Fibroblast of skin of abdomen (primary cell): ENCODE results near the gene KCND2.
"Not testable (repeated sequence)": the region's sequence is repeated elsewhere in the genome, so short reads cannot be mapped to it uniquely, and the experiment has no call there.

ENCODE experiments used
- DNase-seq: peaks from one replicate; pipeline ENCODE4 v3.0.0-alpha.2; 2013

Gene KCND2

GRCh38 chr7:120588862-120589261 lies 315.9 kb downstream of the KCND2 start:
- DNase-seq = no peak

- DNase-seq = no peak
Observed at GRCh38 chr7:120600607-120601006, 327.6 kb downstream of the KCND2 start.

DNA sequence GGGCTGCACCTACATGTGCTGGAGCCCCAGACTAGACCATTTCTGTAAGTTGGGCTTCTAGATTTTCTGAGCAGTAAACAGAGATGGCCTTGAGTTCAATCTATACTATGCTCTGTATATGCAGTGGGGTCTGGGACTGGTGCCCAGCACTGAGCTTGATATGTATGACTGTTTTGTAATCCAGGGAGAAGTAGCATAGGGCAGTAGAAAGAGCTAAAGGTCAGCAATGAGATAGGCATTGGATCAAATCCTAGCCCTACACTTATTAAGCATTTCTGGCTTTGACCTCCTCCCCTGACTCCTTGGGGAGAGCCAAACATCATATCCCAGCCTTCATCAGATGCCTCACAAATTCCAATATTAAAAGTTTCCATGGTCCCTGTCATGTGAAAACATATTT lies 330.4 kb downstream of the KCND2 start:
- DNase-seq = no peak

- peak; percentile 44 for DNase-seq
Observed at GRCh38 chr7:120609136-120609753, 336.3 kb downstream of the KCND2 start.

DNA sequence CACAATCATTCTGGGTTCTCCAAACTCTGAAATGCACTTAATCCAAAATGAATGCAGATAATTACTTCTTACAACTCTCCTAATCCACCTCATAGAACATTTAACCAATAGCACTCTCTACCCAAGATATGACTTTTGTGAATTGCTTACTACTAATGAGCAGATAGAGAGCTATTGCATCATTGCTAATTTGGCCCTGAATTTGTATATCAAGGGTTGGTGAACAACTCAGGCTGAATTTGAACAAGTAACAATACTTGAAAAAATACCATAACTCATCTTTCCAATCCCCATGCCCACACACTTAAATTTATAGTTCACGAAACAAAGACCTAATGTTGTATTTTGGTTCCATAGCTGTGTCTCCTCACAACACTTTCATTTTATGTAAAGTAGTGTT lies 339.0 kb downstream of the KCND2 start:
- no peak for DNase-seq

- DNase-seq = no peak
Observed at GRCh38 chr7:120615703-120616102, 342.7 kb downstream of the KCND2 start.

- DNase-seq = peak; percentile 8
Observed at GRCh38 chr7:120617275-120617674, 344.3 kb downstream of the KCND2 start.

GRCh38 chr7:120628251-120628650 lies 355.3 kb downstream of the KCND2 start:
- no peak for DNase-seq

DNA sequence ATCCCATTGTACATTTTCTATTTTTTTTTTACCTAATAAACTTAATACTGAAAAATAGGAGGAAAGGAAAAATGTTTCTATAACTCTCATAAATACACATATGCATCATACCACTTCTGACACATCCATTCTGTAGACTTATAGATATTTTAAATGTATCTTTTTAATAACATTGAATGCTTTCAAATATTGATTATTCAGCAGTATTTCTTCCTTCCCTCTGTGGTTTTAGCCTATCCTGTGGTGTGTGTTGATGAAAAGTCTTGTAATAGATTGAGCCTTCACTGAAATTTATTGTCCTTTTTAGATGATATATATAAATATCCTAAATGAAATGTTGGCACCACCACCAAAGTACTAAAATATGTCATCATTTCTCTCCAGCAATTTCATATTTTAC lies 366.9 kb downstream of the KCND2 start:
- no peak for DNase-seq

GRCh38 chr7:120645966-120646365 lies 373.0 kb downstream of the KCND2 start:
- DNase-seq = no peak

DNA sequence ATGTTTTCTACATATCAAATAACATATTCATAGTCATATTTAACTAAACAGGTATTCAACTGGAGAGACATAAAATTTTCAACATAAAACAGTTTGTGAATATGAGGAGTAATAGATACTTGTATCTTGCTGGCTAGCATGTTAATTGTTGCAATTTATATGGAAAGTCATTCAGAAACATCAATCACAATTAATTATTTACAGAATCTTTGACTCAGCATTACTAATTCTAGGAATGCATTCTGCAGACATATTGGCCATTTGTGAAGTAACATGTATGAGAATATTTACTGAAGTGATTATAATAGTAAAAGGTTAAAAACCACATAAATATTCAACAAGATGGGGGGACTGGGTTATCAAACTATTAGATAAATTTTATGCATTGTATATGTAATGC lies 381.3 kb downstream of the KCND2 start:
- DNase-seq = no peak

DNA sequence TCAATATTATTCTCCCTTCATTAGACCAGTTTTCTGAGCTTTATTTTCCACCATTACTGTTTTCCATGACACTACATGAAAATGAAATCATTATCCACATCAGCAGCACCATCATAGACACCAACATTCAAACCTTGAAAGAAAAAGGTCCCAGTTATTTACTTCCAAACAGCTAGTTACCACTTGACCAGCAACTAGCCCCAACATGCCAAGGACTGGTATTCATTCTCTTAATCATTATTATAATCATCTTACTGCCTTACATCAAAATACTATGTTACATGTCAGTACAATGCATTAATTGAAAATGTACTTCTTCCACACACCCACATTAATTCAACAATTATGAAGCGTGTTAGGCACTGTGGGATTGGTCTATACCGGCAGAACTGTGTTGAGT lies 385.5 kb downstream of the KCND2 start:
- no peak for DNase-seq

DNA sequence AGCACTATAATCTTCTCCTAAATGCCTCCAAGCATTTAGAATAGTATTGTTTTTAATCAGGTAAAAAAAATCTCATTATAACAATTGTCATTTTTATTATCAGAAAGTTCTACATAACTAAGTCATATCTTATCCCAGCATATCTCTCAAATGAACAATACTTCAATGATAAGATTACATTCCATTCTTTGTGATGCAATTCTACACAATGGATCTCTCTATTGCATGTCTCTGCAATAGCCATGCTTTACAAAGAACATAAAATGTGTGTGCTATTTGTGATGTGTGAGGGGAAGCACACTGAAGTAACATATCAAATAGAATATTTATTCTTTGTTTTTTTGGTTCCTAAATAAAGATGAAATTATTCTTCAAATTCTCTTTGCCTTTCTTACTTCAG lies 389.3 kb downstream of the KCND2 start:
- no peak for DNase-seq

GRCh38 chr7:120665068-120665467 lies 392.1 kb downstream of the KCND2 start:
- DNase-seq = no peak

GRCh38 chr7:120675076-120675475 lies 402.1 kb downstream of the KCND2 start:
- no peak for DNase-seq

DNA sequence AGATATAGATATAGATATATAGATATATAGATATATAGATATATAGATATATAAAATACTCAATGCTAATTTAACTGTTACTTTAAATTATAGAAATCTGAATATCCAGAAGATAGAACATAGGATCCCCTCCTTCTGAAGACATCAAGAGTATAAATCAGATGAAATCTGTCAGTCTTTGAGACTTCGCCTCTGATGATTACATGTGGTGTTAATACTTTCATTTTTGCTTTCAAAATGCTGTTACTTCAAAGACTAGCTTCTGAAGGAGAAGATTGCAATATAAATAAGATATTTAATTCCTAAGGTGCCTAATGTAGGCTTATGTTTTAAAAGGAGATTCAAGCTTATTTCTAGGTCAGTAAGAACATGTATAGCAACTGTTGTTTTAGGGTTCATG lies 404.6 kb downstream of the KCND2 start:
- DNase-seq = no peak

- DNase-seq = no peak
Observed at GRCh38 chr7:120680985-120681384, 408.0 kb downstream of the KCND2 start.

GRCh38 chr7:120684463-120684862 lies 411.5 kb downstream of the KCND2 start:
- no peak for DNase-seq

DNA sequence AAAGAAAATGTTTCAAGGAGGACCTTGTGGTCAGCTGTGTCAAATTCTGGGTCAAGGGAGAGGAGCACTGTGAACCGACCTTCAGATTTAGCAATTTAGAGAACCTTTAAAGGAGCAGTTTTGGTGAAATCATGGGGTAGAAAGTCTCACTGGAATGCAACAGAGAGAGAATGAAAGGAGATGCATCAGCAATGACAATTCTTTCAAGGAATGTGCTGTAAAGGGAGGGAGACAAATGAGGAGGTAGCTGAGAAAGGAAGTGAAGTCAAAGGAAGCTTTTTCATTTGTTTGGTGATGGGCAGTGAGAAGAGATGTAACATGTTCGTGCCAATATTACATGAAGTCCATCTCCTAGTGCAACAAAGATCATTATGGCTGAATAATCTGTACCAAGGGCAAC lies 418.9 kb downstream of the KCND2 start:
- DNase-seq = peak; percentile 2

GRCh38 chr7:120695848-120696247 lies 422.9 kb downstream of the KCND2 start:
- DNase-seq = no peak

DNA sequence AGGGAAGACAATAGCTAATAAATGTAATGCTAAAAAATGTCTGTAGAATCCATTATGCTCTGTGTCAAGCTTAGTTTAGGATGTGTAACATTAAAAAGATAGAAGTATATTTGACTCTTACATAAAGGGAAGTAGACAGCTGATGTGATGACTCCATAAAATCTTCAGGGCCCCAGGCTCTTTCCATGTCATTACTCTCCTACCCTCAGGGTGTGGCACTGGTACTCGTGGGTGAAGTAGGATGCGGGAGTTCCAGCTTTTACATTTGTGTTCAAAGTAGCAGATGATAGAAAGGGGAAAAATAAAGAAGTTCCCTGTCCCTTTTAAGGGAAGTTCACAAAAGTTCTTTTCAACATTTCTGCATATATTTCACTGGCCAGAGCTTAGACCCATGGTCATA lies 427.8 kb downstream of the KCND2 start:
- no peak for DNase-seq

DNA sequence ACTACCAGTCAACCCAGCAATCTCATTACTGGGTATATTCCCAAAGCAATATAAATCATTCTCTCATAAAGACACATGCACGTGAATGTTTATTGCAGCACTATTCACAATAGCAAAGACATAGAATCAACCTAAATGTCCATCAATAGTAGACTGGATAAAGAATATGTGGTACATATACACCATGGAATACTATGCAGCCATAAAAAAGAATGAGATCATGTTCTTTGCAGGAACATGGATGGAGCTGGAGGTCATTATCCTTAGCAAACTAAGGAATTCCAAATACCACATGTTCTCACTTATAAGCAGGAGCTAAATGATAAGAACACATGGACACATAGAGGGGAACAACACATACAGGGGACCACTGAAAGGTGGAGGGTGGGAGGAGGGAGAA lies 429.4 kb downstream of the KCND2 start:
- DNase-seq = not testable (repeated sequence)

DNA sequence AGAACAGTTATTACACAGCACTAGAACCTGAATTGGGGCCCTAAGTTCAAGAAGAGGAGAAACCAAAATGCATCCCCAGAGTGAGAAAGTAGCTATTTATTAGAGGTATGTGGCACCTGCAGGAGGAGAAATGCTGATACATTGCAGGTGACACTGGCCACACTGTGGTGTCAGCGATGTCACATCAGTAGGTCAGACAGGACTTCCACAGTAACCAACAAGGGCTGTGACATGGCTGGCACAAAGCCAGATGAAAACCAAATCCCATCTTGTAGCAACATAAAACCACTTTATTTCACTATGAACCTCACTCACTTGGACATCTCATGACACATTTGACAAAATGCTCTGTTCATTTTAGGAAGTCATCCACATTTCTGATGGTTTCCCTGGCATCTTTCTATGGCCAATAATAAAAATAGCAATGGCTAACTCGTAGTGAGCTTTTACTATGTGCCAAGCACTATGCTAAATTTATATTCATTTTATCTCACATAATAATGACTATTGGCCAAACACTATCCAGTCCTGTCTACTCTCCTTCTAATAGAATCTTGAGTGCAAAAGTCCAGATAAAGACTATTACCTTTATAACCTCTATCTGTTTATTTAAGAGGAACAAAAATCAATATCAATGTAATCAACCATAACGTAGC lies 430.7 kb downstream of the KCND2 start:
- no peak for DNase-seq

- DNase-seq = no peak
Observed at GRCh38 chr7:120709252-120709971, 436.4 kb downstream of the KCND2 start.
